Hepatocyte (in vitro differentiated cells): Measurements from ENCODE around the gene RAMP3. TPM values are rescaled to one million over a fixed set of nuclear protein-coding genes. Genes with fewer than 3 reads are reported as not detected.

Source experiments
- DNase-seq: peaks from one replicate; pipeline ENCODE4 v3.0.0-alpha.2; 2016; ENCODE audit warnings: low spot score
- H2AFZ ChIP-seq: fragments of 200-600 bp; sonication (generic); 2 replicates; pipeline ENCODE4 v1.6.0; 2016; ENCODE audit warnings: antibody characterized with exemption, mild to moderate bottlenecking
- H3K27ac ChIP-seq: fragments of 200-600 bp; sonication (generic); 2 replicates; pipeline ENCODE4 v1.5.1; 2016; ENCODE audit warnings: mild to moderate bottlenecking
- H3K27me3 ChIP-seq: fragments of 200-600 bp; sonication (generic); 2 replicates; pipeline ENCODE4 v1.6.1; 2016
- H3K36me3 ChIP-seq: fragments of 200-600 bp; sonication (generic); replicated peaks from 2 replicates; pipeline ENCODE4 v1.5.1; 2016; ENCODE audit warnings: low read depth; ENCODE audit not compliant: insufficient read depth
- H3K4me1 ChIP-seq: fragments of 200-600 bp; sonication (generic); 2 replicates; pipeline ENCODE4 v1.5.1; 2016; ENCODE audit warnings: mild to moderate bottlenecking, moderate library complexity; ENCODE audit not compliant: insufficient read depth
- H3K4me2 ChIP-seq: fragments of 200-600 bp; sonication (generic); 2 replicates; pipeline ENCODE4 v1.6.0; 2016
- H3K4me3 ChIP-seq: fragments of 200-600 bp; sonication (generic); 2 replicates; pipeline ENCODE4 v1.5.1; 2016; ENCODE audit warnings: mild to moderate bottlenecking
- H3K79me2 ChIP-seq: fragments of 200-600 bp; sonication (generic); 2 replicates; pipeline ENCODE4 v1.6.0; 2017; ENCODE audit warnings: mild to moderate bottlenecking
- H3K9me2 ChIP-seq: fragments of 200-600 bp; sonication (generic); replicated peaks from 2 replicates; pipeline ENCODE4 v1.6.0; 2017; ENCODE audit warnings: mild to moderate bottlenecking; ENCODE audit not compliant: insufficient read depth
- H3K9me3 ChIP-seq: fragments of 200-600 bp; sonication (generic); 2 replicates; pipeline ENCODE4 v1.5.1; 2016; ENCODE audit warnings: low read depth, mild to moderate bottlenecking
- H4K20me1 ChIP-seq: fragments of 200-600 bp; sonication (generic); 2 replicates; pipeline ENCODE4 v1.6.0; 2016; ENCODE audit warnings: mild to moderate bottlenecking; ENCODE audit not compliant: insufficient read depth, poor library complexity, severe bottlenecking
- CTCF ChIP-seq: fragments of 200-600 bp; sonication (generic); IDR thresholded peaks from 2 replicates; pipeline ENCODE4 v1.5.1; 2016; ENCODE audit warnings: antibody characterized with exemption, mild to moderate bottlenecking; ENCODE audit not compliant: poor library complexity
- EZH2 ChIP-seq: fragments of 200-600 bp; sonication (generic); IDR thresholded peaks from 2 replicates; pipeline ENCODE4 v1.6.1; 2016; ENCODE audit warnings: antibody characterized with exemption, mild to moderate bottlenecking, borderline replicate concordance
- EZH2phosphoT487 ChIP-seq: fragments of 200-600 bp; sonication (generic); IDR thresholded peaks from one replicate; pipeline ENCODE4 v1.6.1; 2018; ENCODE audit warnings: antibody characterized with exemption, mild to moderate bottlenecking, low read depth, moderate library complexity; ENCODE audit not compliant: unreplicated experiment, severe bottlenecking
- WGBS: methylation state at CpG from one replicate; pipeline ENCODE4 v1.1.6; 2016; ENCODE audit warnings: low lambda C conversion rate; ENCODE audit errors: missing lambda C conversion rate; 5-methylcytosine and 5-hydroxymethylcytosine counted together
- polyA plus RNA-seq: library from polyadenylated mRNA; unstranded; fragments of >200 nt; fragmentation: Nextera tagmentation; extraction: Ambion mirVana; gene quantifications from 2 replicates; pipeline ENCODE4 v1.2.1, GENCODE V29; 2016
- total RNA-seq: library from RNA; depleted of rRNA; stranded (reverse); fragments of >200 nt; gene quantifications from 2 replicates; pipeline ENCODE4 v1.2.3, GENCODE V29; 2014

RAMP3 gene
- total and polyA plus RNA-seq, 2 experiments from 2014 or later: not detected

DNA sequence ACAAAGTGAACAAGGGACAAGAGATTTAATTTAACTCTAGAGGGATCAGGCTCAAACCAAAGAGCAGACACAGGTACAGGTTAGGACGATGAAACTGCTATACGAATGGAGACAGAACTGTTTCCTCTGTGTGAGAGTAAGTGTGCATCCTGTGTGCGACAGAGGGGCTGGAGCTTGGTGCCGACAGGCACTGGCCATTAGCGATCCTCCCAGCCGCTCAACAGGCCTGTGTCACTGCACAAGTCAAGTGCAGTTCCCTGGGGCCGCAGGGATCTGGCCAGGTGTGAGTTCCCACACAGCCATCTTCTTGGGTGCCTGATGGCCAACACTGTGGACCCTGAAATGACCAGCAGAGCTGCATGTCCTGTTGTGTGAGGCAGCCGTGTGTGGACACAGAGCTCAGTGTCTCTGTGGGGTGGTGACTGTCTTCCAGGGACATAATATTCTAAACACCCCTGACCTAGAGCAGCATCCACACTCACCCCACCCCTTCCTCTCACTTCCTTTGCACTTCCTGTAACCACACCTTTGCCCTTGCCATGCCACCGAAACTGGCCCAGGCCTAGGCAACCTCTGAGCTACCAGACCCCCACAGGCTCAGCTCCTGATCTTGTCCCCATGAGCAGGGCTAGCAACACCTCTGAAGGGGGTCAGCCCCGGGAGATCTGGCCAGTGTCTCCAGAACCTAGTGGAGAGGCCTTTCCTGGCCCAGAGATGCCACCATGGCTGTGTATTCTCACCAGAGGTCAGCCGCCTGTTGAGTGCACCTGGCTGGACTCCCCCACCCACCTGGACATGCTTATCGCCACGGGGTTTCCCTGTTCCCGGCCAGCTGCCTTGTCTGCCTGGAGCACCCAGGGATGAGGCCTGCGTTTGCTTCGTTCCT is 34.4 kb upstream of the RAMP3 start:
- 80% methylated on average over 16 of the region's 16 CpGs for WGBS
- Histone ChIP-seq H3K4me1 (no peaks in the 10 kb centered on the region), H4K20me1 (no peaks in the 10 kb centered on the region), H3K9me2 (no peaks in the 10 kb centered on the region), H3K27ac (no peak overlapping the region), H3K36me3 (no peaks in the 10 kb centered on the region), H3K27me3 (no peaks in the 10 kb centered on the region), H3K4me2 (no peak overlapping the region), H3K4me3 (no peak overlapping the region), H2AFZ (no peak overlapping the region), H3K79me2 (no peaks in the 10 kb centered on the region), H3K9me3 (no peaks in the 10 kb centered on the region)
- DNase-seq: no peak
- TF ChIP-seq CTCF (no peak), EZH2 (no peak), EZH2phosphoT487 (no peak)

DNA sequence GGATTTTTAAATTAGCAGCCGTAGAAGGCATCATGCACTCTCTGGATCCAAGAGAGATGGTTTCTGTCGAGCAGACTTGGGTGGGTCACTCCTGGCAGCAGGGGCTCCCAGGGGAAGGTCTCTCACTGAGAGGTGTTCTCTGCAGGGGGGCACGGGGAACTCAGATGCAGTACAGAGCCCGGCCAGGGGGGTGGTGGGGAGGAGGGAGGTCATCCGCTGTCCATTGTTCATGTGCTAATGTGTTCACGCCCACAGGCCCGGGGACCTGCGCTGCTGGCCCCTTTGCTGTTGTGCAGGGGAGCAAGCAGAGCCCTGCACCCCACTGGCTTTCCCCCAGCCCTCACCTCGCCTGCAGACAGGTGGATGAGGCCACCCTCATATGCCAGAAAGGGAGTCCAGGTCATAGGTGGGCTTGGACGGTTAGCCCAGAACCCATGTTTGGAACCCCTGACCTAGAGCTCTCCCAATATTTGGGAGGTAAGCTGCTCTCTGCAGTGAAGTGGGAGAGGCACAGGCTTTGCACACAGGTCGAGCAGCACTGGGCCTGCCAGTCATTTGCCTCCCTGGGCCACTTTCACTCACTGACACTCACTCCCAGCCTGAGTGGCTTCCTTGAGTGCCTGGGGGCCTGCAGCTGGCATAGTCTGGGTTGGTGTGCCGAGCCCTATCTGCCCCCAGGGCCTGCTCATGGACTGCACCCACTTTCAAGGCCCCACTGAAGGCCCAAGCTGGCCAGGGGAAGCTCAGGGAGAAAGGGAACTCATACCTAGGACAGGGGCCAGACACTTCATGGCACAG is 33.5 kb upstream of the RAMP3 start:
- no peak overlapping the region for H3K4me3 ChIP-seq
- H3K4me1 ChIP-seq: no peaks in the 10 kb centered on the region
- no peaks in the 10 kb centered on the region for H3K36me3 ChIP-seq
- 64% methylated on average over 9 of the region's 12 CpGs for WGBS
- no peaks in the 10 kb centered on the region for H3K9me3 ChIP-seq
- H3K27ac ChIP-seq: no peak overlapping the region
- no peaks in the 10 kb centered on the region for H3K27me3 ChIP-seq
- H3K4me2 ChIP-seq: no peak overlapping the region
- H3K9me2 ChIP-seq: no peaks in the 10 kb centered on the region
- DNase-seq: no peak
- no peak for TF ChIP-seq CTCF
- no peak for TF ChIP-seq EZH2
- no peak for TF ChIP-seq EZH2phosphoT487
- no peak overlapping the region for H2AFZ ChIP-seq
- H4K20me1 ChIP-seq: no peaks in the 10 kb centered on the region
- no peaks in the 10 kb centered on the region for H3K79me2 ChIP-seq

DNA sequence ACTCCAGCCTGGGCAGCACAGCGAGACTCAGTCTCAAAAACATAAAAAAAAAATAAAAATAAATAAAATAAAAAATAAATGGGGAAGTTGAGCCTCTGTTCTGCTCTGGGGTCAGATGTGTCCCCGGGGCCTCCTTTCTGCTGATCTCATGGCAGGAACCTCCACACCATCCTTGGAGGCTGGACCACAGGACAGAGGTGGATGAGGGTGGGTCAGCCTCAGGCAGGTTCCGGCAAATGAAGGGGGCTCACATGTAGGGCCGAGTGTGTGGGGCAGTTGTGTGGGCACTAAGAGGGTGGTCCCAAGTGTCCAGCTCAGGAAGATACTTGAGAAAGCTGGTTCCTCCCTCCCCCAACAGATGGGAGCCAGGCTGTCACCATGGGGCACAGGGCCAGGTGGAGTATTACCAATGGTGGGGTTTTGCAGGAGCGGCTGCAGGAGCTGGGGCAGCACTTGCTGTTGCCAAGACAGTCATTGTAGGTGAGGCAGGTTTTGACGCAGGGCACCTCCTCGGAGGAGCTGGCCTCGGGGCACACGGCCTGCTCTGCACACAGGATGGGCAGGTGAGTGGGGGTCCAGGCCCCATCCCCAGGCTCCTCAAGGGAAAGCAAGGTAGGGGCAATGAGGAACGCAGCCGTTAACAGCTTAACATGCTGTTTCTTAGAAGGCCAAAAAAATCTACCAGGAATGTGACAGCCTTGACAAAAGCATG is 32.2 kb upstream of the RAMP3 start:
- Histone ChIP-seq H3K36me3 (no peaks in the 10 kb centered on the region), H3K27ac (no peak overlapping the region), H3K9me3 (no peaks in the 10 kb centered on the region), H3K79me2 (no peaks in the 10 kb centered on the region), H3K4me1 (no peaks in the 10 kb centered on the region), H3K4me3 (no peak overlapping the region), H3K27me3 (no peaks in the 10 kb centered on the region), H3K4me2 (no peak overlapping the region), H2AFZ (no peak overlapping the region), H4K20me1 (no peaks in the 10 kb centered on the region), H3K9me2 (no peaks in the 10 kb centered on the region)
- no peak for TF ChIP-seq CTCF
- no peak for TF ChIP-seq EZH2
- TF ChIP-seq EZH2phosphoT487: no peak
- no peak for DNase-seq
- WGBS: 89% methylated on average over 11 of the region's 11 CpGs
